Measurements from ENCODE around the gene LCOR. TPM values are rescaled to one million over a fixed set of nuclear protein-coding genes. Genes with fewer than 3 reads are reported as not detected.
"Not testable (repeated sequence)": the region's sequence is repeated elsewhere in the genome, so short reads cannot be mapped to it uniquely, and the experiment has no call there.

The LCOR gene
- total RNA-seq, 2 donors from 2014 or later = 20.2 to 21.3 TPM

DNA sequence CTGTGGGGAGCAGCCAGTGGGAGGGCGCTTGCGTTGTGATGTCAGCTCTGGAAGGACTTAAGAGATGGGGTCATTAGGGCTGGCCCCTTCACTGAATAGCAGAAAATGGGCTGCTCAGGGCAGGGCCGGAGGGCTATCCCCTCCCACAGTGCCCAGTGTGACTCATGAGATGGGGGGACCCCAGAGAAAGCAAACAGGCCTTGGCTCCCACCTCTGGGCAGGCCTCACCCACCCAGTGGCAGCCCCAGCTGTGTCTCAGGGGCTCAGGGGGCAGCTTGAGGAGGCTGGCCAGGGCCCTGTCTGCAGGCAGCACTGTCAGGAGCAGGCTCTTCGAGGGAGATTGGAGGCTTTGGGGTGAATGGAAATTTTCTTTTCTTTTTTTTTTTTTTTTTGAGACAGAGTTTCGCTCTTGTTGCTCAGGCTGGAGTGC, 185.4 kb downstream of the LCOR start:
- intact Hi-C loops (cut with DNase I) = no loop called here
- no peak for DNase-seq
- ATAC-seq = no peak

- intact Hi-C loops (cut with DNase I) = no loop called here
- ATAC-seq = no peak
Measured at GRCh38 chr10:97018251-97019212, 186.4 kb downstream of the LCOR start.

DNA sequence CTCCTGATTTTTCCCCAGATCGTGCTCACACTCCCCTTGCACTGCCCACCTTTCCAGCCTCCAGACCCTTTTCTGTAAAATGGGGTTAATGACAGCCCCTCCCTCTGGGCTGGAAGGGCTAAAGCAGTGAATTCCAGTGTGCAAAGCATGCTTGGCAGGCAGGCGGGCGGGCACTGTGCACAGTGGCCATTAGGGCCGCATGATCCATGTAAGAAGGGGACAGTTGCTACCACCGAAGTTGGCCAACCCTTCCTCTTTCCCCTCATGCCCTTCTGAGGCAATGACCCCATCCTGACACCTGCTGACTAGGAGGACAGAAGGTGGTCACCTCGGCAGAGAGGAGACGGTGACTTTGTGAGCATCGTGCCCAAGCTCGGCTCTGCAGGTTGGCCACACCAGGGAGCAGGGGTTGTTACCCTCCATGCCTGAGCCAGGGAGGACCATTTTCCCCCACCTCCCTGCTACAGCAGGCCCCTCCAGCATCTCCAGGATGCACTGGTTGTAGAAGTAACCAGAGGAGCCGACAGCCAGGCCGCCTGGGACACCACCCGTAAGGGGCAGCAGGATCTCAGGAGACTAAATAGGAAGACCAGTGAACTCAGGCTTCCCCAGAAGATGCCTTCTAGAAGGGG, 187.2 kb downstream of the LCOR start:
- ATAC-seq = no peak
- no peak for DNase-seq
- intact Hi-C loops (cut with DNase I) = no loop called here

More at GRCh38 chr10:97018251-97019212, 186.4 kb downstream of the LCOR start:
- no peak for DNase-seq

DNA sequence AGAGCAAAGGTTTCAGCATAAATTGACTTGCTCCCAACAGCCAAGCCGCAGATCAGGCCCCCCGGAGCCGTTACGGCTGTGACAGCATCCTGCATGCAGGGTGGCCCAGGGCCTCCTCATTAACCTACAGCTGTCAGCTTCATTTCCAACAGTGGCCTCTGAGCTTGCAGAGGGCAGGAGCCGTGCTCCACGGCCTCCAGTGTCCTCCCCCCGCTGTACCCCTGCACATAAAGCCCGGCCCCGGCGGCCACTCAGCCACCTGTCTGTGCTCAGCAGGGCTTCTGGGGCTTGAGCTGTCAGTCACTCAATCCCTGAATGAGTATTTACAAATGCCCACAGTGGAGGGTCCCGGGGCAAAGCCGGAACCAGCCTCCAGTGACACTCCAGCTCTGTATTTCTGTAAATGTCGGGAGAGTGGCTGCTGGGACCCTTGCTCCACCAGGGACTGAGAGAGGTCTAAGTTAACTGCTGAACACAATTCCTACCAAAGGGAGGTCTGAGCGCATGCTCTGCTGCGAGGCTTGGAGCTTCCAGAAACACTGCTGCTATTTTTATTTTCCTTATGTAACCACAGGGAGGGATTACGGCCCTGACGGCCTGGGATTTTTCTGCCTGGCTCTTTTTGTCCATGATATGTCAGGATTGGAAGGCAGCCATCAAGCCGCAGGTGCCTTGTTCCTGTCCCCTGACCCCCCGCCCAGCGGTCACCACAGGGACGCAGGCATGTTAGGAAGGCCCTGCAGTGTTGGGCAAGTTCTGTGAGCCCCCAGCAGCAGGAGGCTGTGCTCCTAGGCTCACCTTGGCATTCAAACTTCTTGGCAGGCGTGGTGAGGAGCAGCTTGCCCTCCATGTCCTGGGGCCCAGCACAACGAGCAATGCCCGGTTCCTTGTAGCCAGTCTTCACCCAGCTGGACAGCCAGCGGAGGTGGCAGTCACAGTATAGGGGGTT, 188.6 kb downstream of the LCOR start:
- intact Hi-C loops (cut with DNase I) = loop anchor here in 1 of 2 donors (10.0 kb wide), 3 partner anchors 106 to 626 kb away; partner anchors contain the start of gene LCOR
- DNase-seq = peak; percentile 41
- peak; percentile 73 to 83 for ATAC-seq

DNA sequence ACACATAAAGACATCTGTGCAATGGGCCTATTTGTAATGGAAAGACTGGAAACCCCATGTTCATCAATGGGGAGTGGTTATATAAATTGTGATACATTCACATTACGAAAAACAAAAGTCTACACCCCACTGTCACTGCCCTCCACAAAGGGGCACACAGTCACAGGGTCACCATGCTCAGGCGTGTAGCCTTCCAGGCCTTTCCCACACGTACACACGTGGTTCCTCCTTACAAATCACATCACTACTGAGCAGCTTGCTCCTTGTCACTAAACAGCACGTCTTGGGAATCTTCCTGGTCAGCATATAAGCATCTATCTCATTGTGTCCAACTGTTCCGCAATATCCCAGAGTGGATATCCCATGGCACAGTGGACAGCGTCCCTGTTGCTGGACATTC, 190.5 kb downstream of the LCOR start:
- DNase-seq (no peak), ATAC-seq (no peak)
- intact Hi-C loops (cut with DNase I) = loop anchor here in 1 of 2 donors (10.0 kb wide), 3 partner anchors 108 to 628 kb away; partner anchors contain the start of gene LCOR

DNA sequence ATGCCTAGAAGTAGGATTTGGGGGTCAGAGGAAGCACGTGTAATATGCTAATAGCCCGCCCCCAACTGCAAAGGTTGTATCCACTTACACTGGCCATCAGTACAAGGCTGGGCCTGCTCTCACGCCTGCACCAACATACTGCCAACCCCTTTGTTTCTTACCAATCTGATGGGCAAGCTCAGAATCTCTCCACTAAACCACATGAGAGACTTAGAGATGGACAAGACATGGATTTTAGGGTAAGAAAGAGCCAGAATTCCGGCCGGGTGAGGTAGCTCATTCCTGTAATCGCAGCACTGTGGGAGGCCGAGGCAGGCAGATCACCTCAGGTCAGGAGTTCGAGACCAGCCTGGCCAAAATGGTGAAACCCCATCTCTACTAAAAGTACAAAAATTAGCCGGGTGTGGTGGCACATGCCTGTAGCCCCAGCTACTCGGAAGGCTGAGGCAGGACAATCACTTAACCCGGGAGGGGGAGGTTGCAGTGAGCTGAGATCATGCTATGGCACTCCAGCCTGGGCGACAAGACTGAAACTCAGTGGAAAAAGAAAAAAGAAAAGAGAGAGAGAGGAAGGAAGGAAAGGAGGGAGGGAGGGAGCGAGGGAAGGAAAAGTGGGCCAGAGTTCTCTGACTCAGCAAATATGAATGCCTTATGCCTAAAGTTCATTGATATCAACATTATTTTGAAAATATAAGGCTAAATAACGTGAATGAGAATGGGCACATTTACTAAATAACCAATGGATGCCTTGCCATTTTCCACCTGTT, 191.5 kb downstream of the LCOR start:
- intact Hi-C loops (cut with DNase I) = loop anchor here in 1 of 2 donors (10.0 kb wide), 3 partner anchors 109 to 629 kb away; partner anchors contain the start of gene LCOR
- ATAC-seq = peak in 1 of 2 donors; percentile 20
- no peak for DNase-seq

GRCh38 chr10:97024168-97025073, 192.3 kb downstream of the LCOR start:
- no peak for DNase-seq
- intact Hi-C loops (cut with DNase I) = loop anchor here in 1 of 2 donors (5.0 to 10.0 kb wide), 4 partner anchors 110 to 630 kb away; partner anchors contain the start of gene LCOR
- ATAC-seq = peak; percentile 58 to 75

DNA sequence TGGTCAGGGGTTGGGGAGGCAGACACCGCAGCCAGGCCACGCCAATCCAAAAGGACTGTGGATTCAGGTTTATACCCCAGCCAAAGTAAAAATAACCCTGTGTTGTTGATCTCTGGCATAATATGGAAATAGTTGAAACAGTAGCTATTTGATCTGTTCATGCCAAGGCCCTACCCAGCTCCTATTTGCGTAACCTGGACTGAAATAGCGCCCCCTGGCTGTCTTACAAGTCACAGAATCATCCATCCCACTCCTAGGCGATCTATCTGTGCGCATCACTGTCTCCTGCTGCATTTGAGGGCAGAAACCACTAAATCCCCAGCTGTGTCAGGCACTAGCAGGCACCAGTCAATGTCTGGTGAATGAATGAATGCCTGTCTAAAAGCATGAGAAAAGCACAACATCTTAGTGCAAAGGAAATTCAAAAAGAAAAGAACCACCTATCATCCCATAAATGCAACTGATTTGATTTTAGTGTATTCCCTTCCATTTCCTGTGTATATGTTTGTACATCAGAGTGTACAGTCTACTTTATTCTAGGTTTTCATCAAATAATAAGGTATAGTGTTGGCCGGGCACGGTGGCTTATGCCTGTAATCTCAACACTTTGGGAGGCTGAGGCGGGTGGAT, 193.6 kb downstream of the LCOR start:
- ATAC-seq (peak; percentile 34 to 61), DNase-seq (peak; percentile 52)
- intact Hi-C loops (cut with DNase I) = loop anchor here in 1 of 2 donors (5.0 to 10.0 kb wide), 4 partner anchors 111 to 631 kb away; partner anchors contain the start of gene LCOR

- DNase-seq = no peak
- intact Hi-C loops (cut with DNase I) = loop anchor here in 1 of 2 donors (5.0 to 10.0 kb wide), 4 partner anchors 113 to 633 kb away; partner anchors contain the start of gene LCOR
- ATAC-seq = no peak
Measured at GRCh38 chr10:97028126-97028831, 196.2 kb downstream of the LCOR start.

DNA sequence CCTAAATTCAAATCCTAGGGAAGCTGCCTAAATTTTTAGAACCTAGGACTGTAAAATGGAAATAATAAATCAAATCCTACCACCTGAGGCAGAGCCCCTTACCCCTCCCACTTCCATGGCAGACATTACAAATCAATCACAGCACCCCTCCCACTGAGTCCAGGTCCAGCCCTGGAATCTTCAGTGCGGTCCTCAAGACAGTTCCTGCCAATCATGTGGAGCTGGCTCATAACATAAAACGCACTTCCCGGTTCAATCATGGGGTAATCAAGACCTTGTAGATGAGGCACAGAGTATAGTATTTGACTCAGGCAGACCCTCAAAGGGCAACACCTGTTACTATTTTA, 196.7 kb downstream of the LCOR start:
- intact Hi-C loops (cut with DNase I) = loop anchor here in 1 of 2 donors (5.0 to 10.0 kb wide), 4 partner anchors 114 to 634 kb away; partner anchors contain the start of gene LCOR
- DNase-seq = no peak
- no peak for ATAC-seq

DNA sequence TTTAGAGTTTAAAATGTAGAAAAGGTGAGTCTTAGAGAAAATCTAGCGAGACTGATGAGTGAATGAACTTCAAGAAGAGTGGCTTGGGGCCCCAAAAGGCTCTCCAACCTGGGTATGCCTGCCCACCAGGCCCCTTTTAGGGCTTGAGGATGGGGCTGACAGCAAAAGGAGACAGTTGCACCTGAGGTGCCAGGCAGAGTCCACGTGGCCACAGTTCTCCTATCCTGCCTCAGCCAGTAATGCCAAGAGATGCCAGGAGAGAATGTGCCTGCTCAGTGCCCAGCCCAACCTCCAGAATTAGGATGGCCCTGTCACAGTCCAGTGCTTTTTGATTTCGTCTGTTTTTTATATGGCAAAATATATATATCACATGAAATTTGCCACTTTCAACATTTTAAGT, 197.2 kb downstream of the LCOR start:
- intact Hi-C loops (cut with DNase I) = loop anchor here in 1 of 2 donors (5.0 to 10.0 kb wide), 4 partner anchors 114 to 634 kb away; partner anchors contain the start of gene LCOR
- ATAC-seq (no peak), DNase-seq (no peak)

GRCh38 chr10:97030894-97031293, 198.8 kb downstream of the LCOR start:
- intact Hi-C loops (cut with DNase I) = no loop called here
- ATAC-seq (no peak), DNase-seq (no peak)

DNA sequence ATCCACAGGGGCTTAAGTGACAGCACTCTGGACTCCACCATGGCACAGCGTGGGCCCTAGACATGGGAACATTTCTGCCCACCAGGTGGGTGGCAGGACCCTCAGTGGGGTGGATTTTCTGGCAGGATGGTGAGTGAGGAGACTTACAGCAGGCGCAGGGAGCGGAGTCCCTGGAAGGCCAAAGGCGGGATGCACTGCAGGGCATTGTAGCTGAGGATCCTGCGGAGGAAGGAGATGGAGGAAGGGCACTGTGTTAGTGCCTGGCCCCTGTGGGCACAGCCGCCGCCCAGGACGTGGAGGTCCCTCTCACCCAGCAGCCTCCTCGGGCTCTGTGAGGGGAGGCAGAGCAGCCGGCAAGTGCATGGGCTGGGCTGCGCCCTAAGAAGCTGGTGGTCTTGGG, 199.4 kb downstream of the LCOR start:
- no peak for ATAC-seq
- intact Hi-C loops (cut with DNase I) = no loop called here
- DNase-seq = no peak

GRCh38 chr10:97032624-97033023, 200.5 kb downstream of the LCOR start:
- intact Hi-C loops (cut with DNase I) = no loop called here
- no peak for ATAC-seq
- no peak for DNase-seq

DNA sequence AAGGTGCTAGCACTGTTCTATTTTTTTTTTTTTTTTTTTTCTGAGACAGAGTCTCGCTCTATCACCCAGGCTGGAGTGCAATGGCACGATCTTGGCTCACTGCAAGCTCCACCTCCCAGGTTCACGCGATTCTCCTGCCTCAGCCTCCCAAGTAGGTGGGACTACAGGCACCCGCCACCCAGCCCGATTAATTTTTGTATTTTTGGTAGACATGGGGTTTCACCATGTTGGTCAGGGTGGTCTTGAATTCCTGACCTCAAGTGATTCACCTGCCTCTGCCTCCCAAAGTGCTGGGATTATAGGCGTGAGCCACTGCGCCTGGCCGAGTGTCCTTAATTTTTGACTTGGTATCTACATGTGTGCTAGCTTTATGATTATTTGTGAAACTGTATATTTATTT, 201.7 kb downstream of the LCOR start:
- DNase-seq; intact Hi-C loops (cut with DNase I); ATAC-seq: not testable (repeated sequence)

- DNase-seq = no peak
- ATAC-seq = no peak
- intact Hi-C loops (cut with DNase I) = no loop called here
Measured at GRCh38 chr10:97034301-97034700, 202.2 kb downstream of the LCOR start.

Measured in left cardiac atrium (tissue), 4 donors.